Measurements from ENCODE around the gene ALDH4A1. TPM values are rescaled to one million over a fixed set of nuclear protein-coding genes. Genes with fewer than 3 reads are reported as not detected.

The ALDH4A1 gene, protein sequence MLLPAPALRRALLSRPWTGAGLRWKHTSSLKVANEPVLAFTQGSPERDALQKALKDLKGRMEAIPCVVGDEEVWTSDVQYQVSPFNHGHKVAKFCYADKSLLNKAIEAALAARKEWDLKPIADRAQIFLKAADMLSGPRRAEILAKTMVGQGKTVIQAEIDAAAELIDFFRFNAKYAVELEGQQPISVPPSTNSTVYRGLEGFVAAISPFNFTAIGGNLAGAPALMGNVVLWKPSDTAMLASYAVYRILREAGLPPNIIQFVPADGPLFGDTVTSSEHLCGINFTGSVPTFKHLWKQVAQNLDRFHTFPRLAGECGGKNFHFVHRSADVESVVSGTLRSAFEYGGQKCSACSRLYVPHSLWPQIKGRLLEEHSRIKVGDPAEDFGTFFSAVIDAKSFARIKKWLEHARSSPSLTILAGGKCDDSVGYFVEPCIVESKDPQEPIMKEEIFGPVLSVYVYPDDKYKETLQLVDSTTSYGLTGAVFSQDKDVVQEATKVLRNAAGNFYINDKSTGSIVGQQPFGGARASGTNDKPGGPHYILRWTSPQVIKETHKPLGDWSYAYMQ
- total RNA-seq = 1 to 10 TPM; 4.4 to 5.7 TPM

DNA sequence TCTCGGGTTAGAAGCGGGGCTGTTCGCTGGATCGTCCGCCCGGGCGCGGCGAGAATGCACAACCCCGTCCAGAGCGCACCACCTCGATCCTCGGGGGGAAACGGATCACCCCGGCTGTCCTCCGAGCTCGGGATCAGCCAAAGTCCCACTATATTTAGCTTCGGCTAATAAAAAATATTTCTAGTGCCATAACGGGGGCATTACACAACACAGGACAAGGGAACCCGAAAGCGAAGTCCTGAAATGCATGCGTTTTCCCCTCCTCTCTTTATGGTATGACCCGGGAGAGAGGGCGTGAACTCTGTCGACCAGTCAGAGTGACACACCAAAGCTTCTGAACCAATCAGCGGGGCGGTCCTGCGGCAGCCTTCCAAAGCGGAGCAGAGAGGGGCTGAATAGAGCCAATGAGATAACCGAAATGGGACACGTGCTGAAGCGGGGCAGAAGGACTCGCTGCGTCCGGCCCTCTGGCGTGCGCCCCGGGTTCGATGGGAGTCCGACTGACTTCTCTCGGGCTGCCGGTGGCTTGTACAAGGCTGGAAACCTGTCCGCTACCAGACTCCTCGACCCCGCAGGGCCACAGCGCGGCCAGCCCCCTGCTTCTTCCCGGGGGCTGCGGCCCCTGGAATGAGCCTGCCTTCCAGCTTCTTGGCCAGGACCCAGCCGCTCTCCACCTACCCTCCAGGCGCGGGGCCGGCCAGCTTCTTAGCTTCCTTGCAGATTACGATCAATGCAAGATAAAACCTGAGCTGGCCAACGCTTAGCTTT, at the start of gene ALDH4A1:
Gene ALDH4A1 (minus strand): TSS at position 33 of the 768 bp plus-strand sequence. CDS start 32 bp downstream, at position 1.
- peak; percentile 97 for DNase-seq (ENCODE audit: low spot score)
- H3K27me3 Mint-ChIP-seq = no peaks in the 10 kb centered on the region
- H3K4me1 Mint-ChIP-seq (ENCODE audit: low read depth in 2 of 2) = peaks cover 24 to 34% of the 10 kb centered on the region in 2 donors

DNA sequence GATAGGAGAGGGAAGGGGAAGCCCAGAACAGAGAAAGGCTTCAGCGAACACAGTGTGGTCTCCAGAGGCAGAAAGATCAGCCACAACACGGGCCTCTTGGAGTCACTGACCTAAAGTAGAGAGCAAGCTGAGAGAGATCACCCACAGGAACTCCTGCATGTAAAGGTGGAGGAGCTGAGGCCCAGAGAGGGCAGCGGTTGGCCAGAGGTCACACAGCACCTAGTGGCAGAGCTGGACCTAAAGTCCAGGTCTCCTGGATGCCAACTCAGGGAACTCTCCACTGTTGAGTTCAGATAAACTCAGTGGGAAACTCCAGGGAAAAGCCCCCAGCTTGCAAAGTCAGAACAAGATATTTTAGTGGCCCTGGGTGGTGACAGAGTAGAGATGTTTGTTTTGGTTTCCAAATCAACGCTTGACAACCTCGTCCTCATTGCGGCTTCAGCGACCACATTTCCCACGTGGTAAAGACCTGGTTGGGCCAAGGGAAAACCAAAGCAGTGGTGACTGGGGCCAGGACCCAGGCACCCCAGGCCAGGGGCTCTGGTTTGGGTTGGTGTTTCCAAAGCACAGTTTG, 49.5 kb upstream of the ALDH4A1 start:
- Mint-ChIP-seq H3K27ac (peak overlapping the region; percentile 99 to 100), H3K4me1 (ENCODE audit: low read depth in 2 of 2) (peaks cover 68 to 74% of the 10 kb centered on the region in 2 donors), H3K27me3 (no peaks in the 10 kb centered on the region), H3K36me3 (peaks cover 5% of the 10 kb centered on the region), H3K4me3 (peak overlapping the region; percentile 92), H3K9me3 (no peaks in the 10 kb centered on the region)
- DNase-seq (ENCODE audit: low spot score) (peak; percentile 92), ATAC-seq (peak; percentile 72 to 78)

More for the DNA sequence above, at the start of gene ALDH4A1:
- Mint-ChIP-seq H3K9me3 (no peaks in the 10 kb centered on the region), H3K27ac (peak within 1 kb of the TSS; percentile 91), H3K4me3 (peak within 1 kb of the TSS; percentile 92), H3K36me3 (no peaks in the 10 kb centered on the region)
- ATAC-seq = peak; percentile 99

DNA sequence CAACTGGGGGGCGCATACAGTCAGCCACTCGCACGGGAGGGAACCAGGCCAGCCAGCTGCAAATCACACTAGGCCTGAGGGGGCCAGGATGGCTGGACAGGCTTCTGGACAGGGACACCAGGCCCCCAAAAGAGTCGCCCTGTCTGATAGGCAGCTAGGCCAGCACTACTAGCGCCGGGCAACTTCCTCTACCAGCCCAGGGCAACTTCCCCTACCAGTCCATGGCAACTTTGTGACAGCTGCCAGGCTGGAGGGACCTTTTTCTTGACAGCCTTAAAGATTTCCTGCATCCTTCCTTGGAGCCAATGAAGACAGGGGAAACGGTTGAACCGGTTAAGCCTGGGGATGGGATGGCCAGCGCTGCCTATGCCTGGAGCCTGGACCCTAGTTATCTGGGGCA, 49.1 kb upstream of the ALDH4A1 start:
- DNase-seq (ENCODE audit: low spot score) (no peak), ATAC-seq (peak in 1 of 2 donors; percentile 1)
- Mint-ChIP-seq H3K27ac (peak overlapping the region; percentile 99 to 100), H3K36me3 (peaks cover 5% of the 10 kb centered on the region), H3K4me1 (ENCODE audit: low read depth in 2 of 2) (peaks cover 72 to 76% of the 10 kb centered on the region in 2 donors), H3K27me3 (no peaks in the 10 kb centered on the region), H3K4me3 (peak overlapping the region; percentile 92), H3K9me3 (no peaks in the 10 kb centered on the region)

DNA sequence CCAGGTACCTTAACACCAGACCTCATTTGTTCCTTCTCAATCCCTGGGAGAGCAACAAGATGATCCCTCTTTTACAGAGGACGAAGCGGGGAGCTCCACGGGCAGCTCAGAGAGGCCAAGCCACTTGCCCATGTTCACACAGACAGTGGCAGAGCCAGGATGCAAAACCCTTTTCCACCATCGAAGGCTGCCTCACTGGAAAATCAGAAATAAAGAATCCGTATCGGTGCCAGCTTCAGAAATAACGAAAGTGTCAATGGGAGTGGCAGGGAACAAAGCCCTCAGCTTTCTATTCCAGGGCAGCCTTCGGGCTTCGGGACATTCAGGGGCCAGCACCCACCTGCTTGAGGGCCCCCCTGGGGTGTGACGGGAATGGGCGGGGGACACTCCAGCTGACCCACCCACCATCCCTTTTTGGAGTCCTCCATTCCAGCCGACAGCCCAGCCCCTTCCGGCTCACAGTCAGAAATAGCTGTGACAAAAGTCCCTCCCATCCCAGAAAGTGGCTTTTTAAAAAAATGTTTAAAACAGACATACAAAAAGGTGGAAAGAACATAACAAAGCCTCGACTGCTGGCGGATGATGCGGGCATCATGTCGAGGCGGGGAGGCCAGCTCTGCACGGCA, 48.2 kb upstream of the ALDH4A1 start:
- Mint-ChIP-seq H3K27ac (peak overlapping the region; percentile 99 to 100), H3K36me3 (peaks cover 5% of the 10 kb centered on the region), H3K27me3 (no peaks in the 10 kb centered on the region), H3K4me3 (peak overlapping the region; percentile 92), H3K4me1 (ENCODE audit: low read depth in 2 of 2) (peaks cover 77 to 81% of the 10 kb centered on the region in 2 donors), H3K9me3 (no peaks in the 10 kb centered on the region)
- peak; percentile 15 to 18 for ATAC-seq
- DNase-seq (ENCODE audit: low spot score) = peak; percentile 75

DNA sequence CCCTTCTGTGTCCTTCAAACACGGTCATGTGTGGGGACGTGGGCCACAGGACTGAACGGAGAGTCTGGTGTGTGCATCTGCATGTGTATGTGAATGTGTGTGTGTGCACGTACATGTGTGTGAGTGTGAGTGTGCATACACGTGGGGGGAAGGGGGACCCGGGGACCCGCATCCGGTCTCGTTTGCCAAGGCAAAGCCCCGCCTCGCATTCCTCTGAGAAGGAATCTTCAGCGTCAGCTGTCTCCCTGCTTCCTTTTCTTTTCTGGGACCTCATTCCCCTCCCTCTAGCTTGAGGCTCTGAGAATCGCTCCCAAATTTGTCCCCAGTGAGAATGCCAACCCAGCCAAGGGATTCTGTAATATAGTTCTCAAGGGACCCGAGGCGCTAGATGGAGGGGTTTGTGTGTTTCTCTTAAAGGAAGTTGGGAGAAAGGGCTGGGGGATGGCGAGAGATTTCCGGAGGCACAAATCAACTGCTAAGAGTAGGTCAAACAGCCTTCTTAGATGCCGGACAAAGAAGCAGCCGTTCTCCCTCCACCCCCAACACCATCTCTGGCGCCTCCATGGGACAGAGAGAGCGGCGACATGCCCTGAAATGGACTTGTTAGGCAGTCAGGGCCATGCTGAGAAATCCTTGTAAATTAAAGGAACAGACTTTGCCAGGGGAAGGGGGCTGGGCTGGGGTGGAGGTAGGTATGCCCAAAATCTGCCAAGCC, 47.5 kb upstream of the ALDH4A1 start:
- Mint-ChIP-seq H3K4me3 (peak overlapping the region; percentile 92), H3K9me3 (no peaks in the 10 kb centered on the region), H3K36me3 (peaks cover under 1% of the 10 kb centered on the region), H3K27ac (peak overlapping the region; percentile 99 to 100), H3K4me1 (ENCODE audit: low read depth in 2 of 2) (peaks cover 80 to 83% of the 10 kb centered on the region in 2 donors), H3K27me3 (no peaks in the 10 kb centered on the region)
- no peak for ATAC-seq
- DNase-seq (ENCODE audit: low spot score) = no peak

DNA sequence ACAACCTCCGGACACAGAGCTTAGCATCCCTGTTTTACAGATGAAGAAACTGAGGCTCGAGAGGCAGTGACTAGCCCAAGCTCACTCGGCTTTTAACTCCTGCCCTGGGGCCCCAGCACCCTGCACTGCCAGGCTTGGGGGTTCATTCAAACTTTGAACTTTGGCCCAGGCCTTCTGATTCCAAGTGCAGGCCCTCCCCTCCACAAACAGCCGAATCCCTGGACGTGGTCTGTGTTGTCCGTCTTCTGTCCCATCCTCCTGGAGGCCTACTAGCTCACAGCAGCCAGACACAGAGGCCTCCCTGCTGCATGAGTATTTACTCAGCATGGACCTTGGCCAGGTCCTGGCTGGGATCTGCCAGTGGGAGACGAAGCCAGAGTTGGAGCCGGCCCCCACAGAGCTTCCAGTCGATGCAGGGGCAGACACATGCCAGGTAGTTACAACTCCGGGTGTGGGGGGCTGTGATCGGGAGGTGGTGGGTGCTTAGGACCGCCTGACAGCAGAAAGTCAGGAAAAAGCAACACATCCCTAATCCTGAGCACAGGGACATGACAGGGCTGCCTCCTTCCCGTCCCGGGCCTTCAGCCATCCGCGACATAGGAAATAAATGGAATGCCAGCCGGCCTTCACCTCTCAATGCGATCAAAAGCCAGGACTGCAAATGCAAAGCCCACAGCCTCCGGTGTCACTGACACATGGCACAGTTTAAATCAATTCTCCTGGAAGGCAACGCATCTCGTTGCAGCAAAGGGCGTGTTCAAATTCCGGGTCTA, 46.7 kb upstream of the ALDH4A1 start:
- Mint-ChIP-seq H3K9me3 (no peaks in the 10 kb centered on the region), H3K27ac (peak overlapping the region; percentile 99 to 100), H3K4me3 (peak overlapping the region; percentile 92), H3K4me1 (ENCODE audit: low read depth in 2 of 2) (peaks cover 78 to 83% of the 10 kb centered on the region in 2 donors), H3K36me3 (no peaks in the 10 kb centered on the region), H3K27me3 (no peaks in the 10 kb centered on the region)
- DNase-seq (ENCODE audit: low spot score) (no peak), ATAC-seq (no peak)

DNA sequence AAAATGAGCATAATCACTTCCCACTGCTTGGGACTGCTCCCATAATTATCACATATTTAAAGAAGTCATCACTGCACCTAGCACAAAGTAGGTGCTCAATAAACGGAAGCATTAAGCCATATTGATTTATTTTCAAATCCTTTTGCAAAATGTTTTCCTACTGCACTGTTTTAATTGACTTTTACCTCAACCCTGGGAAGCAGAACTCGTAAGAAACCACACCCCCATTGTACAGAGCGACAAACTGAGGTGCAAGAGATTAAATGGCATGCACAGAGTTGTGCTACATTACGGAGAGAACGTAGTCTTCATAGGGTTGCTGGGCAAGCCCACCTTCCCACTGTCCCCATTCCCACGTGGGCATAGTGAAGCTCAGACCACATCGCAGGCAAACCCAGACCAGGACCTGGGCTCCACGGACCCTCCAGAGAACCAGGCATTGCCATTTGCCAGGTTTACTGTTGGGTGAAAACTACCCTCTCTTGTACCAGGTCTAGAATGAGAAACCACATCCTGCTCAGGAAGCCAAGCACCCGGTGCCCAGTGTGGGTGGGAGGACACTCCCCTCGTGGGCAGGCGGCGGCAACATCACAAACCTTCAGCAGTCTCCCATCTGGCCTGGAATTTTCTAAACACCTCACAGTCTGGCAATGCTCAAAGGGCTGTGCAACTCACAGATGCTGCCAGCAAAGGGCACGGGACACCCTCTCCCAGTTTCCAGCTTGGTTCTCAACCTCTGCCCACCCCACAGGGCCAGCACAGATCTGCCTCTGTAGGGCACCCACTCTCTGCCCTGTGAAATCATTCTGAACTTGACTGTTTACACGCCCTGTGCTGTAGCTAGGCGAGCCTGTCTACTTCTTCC, 45.9 kb upstream of the ALDH4A1 start:
- H3K4me3 Mint-ChIP-seq = peak overlapping the region; percentile 92
- ATAC-seq (peak in 1 of 2 donors; percentile 45), DNase-seq (ENCODE audit: low spot score) (peak; percentile 80)
- H3K4me1 Mint-ChIP-seq (ENCODE audit: low read depth in 2 of 2) = peaks cover 77 to 83% of the 10 kb centered on the region in 2 donors
- no peaks in the 10 kb centered on the region for H3K27me3 Mint-ChIP-seq
- H3K9me3 Mint-ChIP-seq = no peaks in the 10 kb centered on the region
- peak overlapping the region; percentile 99 to 100 for H3K27ac Mint-ChIP-seq
- H3K36me3 Mint-ChIP-seq = no peaks in the 10 kb centered on the region

DNA sequence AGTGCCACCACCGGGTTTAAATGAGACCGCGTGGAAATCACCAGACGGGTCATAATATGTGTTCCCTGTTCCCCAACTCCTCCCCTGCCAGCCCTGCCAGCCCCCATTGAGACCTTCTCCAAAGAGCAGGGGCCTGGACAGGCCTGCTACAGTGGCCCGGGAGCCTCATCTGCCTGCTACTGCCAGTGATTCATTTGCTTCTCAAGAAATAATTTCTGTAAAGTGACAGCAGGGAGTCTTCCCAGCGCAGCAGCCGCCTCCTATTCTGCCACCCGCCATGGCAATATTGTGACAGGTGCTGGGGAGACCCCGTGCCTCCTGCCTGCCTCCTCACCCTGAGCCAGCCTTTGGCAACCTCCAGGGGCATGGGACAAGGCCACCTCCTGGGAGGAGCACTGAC, 45.2 kb upstream of the ALDH4A1 start:
- H3K36me3 Mint-ChIP-seq = no peaks in the 10 kb centered on the region
- H3K4me3 Mint-ChIP-seq = peak overlapping the region; percentile 92
- no peaks in the 10 kb centered on the region for H3K27me3 Mint-ChIP-seq
- H3K27ac Mint-ChIP-seq = peak overlapping the region; percentile 99 to 100
- H3K4me1 Mint-ChIP-seq (ENCODE audit: low read depth in 2 of 2) = peaks cover 73 to 76% of the 10 kb centered on the region in 2 donors
- DNase-seq (ENCODE audit: low spot score) (no peak), ATAC-seq (no peak)
- H3K9me3 Mint-ChIP-seq = no peaks in the 10 kb centered on the region

DNA sequence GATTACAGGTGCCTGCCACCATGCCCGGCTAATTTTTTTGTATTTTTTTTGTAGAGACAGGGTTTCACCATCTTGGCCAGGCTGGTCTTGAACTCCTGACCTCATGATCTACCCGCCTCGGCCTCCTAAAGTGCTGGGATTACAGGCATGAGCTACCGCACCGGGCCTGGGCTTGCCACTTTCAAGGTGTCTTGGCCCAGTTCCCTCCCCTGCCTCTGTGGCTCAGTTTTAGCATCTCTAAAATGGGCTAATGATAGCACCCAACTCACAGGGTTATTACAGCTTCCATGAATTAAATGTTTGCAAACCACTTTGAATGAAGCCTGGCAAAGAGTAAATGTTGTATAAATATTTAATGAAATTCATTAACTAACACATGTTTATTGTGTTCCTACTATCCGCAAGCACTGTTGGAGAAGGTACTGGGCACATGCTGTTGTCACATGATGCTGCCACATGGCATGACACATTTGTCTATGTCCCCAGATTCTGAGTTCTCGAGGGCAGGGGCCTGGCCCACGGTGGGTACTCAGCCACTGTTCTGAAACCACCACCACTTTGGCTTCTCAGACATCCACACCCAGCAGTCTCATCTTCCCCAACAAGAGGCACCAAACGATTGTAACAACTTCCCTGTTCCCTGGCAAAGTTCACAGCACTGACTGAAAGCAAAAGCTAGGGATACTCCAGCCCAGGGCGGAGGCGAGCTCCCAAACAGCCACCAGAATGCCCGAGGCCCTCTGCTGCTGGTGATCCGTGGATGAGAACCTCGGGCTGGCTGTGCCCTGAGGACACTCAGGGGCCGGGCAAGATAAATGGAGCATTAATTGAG, 44.4 kb upstream of the ALDH4A1 start:
- H3K4me3 Mint-ChIP-seq = no peak overlapping the region
- peaks cover 65 to 68% of the 10 kb centered on the region in 2 donors for H3K4me1 Mint-ChIP-seq (ENCODE audit: low read depth in 2 of 2)
- ATAC-seq (no peak), DNase-seq (ENCODE audit: low spot score) (no peak)
- H3K36me3 Mint-ChIP-seq = no peaks in the 10 kb centered on the region
- no peaks in the 10 kb centered on the region for H3K9me3 Mint-ChIP-seq
- H3K27me3 Mint-ChIP-seq = no peaks in the 10 kb centered on the region
- peak overlapping the region; percentile 99 to 100 for H3K27ac Mint-ChIP-seq

DNA sequence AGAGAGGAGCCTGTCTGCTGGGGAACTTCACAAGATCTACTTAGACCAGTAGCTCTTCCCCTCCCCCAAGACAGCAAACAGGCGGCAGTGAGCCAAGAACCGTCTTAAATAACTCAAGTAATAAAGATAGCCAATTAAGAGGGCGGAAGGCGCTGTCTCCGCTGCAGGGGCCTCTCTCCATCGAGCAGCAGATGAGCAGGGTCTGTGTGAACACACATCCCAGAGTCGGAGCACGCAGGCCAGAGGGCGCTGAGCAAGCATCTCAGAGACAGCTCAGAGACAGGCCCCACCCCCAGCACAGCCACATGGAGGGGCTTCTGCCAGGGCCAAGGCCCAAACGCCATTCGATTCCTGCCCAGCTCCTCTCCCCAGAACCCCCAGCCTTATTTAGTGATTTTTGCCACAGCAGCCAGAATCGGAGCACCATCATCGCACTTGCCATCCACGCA, 43.1 kb upstream of the ALDH4A1 start:
- Mint-ChIP-seq H3K4me1 (ENCODE audit: low read depth in 2 of 2) (peaks cover 67 to 69% of the 10 kb centered on the region in 2 donors), H3K4me3 (no peak overlapping the region), H3K9me3 (no peaks in the 10 kb centered on the region), H3K27me3 (no peaks in the 10 kb centered on the region), H3K27ac (peak overlapping the region; percentile 29 to 62), H3K36me3 (no peaks in the 10 kb centered on the region)
- DNase-seq (ENCODE audit: low spot score) (no peak), ATAC-seq (no peak)

DNA sequence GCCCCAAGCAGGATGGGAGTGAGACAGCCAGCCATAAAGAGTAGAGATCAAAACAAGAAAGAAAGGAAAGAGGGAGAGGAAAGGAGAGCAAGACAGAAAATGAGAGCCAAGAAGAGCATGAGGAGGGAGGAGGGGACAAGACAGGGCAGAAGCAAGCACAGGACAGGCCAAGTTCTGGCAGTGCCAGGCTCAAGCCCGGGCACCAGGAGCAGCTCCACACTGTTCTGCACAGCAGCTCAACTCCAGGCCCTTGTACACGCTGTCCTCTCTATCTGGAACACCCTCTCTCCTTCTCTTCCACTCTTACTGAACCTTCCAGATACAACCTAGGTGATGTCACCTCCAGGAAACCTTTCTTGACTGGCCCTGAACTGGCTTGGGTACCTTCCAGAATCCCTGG, 42.5 kb upstream of the ALDH4A1 start:
- ATAC-seq (no peak), DNase-seq (ENCODE audit: low spot score) (no peak)
- Mint-ChIP-seq H3K27ac (peak overlapping the region; percentile 29 to 62), H3K36me3 (no peaks in the 10 kb centered on the region), H3K27me3 (no peaks in the 10 kb centered on the region), H3K4me3 (no peak overlapping the region), H3K4me1 (ENCODE audit: low read depth in 2 of 2) (peaks cover 66 to 67% of the 10 kb centered on the region in 2 donors), H3K9me3 (no peaks in the 10 kb centered on the region)
